ENCODE measurements around the gene IGSF5.

IGSF5 gene

DNA sequence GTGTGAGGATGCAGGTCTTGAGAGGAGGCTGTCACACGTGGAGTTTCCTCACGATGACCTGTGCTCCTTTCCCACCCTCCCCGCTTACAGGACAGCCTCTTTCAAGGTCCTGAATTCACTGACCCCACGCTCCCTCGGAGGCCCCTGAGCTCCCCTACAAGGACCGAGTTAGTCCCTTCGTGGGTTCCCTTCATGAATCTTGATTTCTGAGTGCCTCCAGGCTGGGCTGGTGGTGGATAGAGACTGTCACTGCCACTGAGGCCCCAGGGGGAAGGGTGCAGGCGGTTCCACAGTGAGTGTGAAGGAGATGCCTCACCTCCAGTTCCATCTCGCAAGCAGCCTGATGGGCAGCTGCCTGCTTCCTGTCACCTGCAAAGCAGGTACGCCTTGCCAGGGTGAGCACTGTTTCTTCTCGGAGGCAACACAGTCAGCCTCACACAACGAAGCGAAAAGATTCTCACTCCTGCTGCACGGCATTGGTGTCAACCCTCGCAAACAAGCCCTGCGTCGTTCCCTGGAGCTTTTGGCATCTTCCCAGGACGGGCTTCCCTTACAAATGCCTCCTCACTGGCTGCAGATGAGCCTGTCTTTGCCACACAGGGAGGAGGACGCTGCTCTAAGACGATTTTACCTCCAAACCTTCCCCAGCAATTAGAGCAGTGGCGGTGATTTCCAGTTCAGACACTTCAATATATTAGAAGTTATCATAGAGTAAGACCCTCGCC is 95.6 kb downstream of the IGSF5 start:
- Mint-ChIP-seq H3K27ac (no peak overlapping the region), H3K4me1 (no peaks in the 10 kb centered on the region), H3K36me3 (no peaks in the 10 kb centered on the region), H3K4me3 (no peak overlapping the region), H3K9me3 (no peaks in the 10 kb centered on the region), H3K27me3 (peaks cover 3% of the 10 kb centered on the region)

GRCh38 chr21:39842741-39843459 is 97.9 kb downstream of the IGSF5 start:
- peaks cover 3% of the 10 kb centered on the region for H3K27me3 Mint-ChIP-seq
- no peaks in the 10 kb centered on the region for H3K4me1 Mint-ChIP-seq
- H3K36me3 Mint-ChIP-seq, result no peaks in the 10 kb centered on the region
- no peaks in the 10 kb centered on the region for H3K9me3 Mint-ChIP-seq
- H3K27ac Mint-ChIP-seq, result no peak overlapping the region
- H3K4me3 Mint-ChIP-seq, result no peak overlapping the region

DNA sequence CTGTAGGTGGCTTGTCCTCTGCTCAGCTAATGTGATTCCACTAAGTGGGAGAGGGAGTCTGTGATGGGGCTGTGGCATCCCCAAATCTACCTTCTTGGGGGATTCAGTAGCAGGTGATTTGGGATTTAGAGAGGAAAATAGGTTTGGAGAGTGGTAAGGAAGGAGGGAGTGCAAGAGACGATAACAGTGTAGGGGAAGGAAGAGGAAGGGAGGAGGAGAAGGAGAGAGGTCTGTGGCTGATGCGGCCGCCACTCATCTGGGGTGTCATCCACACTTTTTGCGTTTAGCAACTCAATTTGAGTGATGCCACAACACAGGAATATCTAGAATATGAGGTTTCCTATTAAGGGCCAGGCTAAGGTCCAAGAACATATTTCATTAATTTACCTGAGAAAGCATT is 98.5 kb downstream of the IGSF5 start:
- Mint-ChIP-seq H3K4me1 (no peaks in the 10 kb centered on the region), H3K27me3 (peaks cover 3% of the 10 kb centered on the region), H3K36me3 (no peaks in the 10 kb centered on the region), H3K27ac (no peak overlapping the region), H3K4me3 (no peak overlapping the region), H3K9me3 (no peaks in the 10 kb centered on the region)

GRCh38 chr21:39843916-39844315 is 98.9 kb downstream of the IGSF5 start:
- Mint-ChIP-seq H3K4me1 (no peaks in the 10 kb centered on the region), H3K9me3 (no peaks in the 10 kb centered on the region), H3K27me3 (peaks cover 3% of the 10 kb centered on the region), H3K4me3 (no peak overlapping the region), H3K27ac (no peak overlapping the region), H3K36me3 (no peaks in the 10 kb centered on the region)

DNA sequence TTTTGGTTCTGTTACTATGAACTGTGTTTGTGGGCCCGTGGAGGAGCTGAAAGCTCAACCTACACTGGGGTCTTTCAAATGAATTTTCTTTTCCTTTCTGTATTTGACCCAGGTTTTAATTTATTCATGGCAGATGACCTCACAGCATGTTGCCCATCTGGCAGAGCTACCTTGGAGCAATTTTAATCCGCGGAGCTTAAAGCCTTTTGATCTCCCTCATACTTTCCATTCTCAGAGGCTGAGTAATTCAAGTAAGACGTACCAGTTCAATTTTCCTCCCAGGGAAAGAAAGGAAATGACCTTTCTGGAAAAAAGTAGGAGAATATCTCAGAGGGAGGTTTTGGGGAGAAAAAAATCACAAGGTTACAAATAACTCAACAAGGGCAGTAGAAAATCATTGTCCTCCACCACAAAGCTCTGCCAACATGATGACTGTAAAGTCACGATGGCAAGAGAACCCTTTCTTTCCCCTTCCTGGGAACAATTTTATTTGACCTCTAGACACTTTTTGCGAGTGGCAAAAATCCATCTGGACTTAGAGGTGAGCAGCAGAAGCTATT is 100.7 kb downstream of the IGSF5 start:
- peaks cover 3% of the 10 kb centered on the region for H3K27me3 Mint-ChIP-seq
- H3K4me1 Mint-ChIP-seq, result no peaks in the 10 kb centered on the region
- H3K36me3 Mint-ChIP-seq, result no peaks in the 10 kb centered on the region
- H3K4me3 Mint-ChIP-seq, result no peak overlapping the region
- no peaks in the 10 kb centered on the region for H3K9me3 Mint-ChIP-seq
- no peak overlapping the region for H3K27ac Mint-ChIP-seq

- H3K9me3 Mint-ChIP-seq, result no peaks in the 10 kb centered on the region
- no peak overlapping the region for H3K4me3 Mint-ChIP-seq
- no peak overlapping the region for H3K27ac Mint-ChIP-seq
- H3K27me3 Mint-ChIP-seq, result peaks cover 3% of the 10 kb centered on the region
- no peaks in the 10 kb centered on the region for H3K4me1 Mint-ChIP-seq
- no peaks in the 10 kb centered on the region for H3K36me3 Mint-ChIP-seq
Measured at GRCh38 chr21:39847877-39848276, 102.9 kb downstream of the IGSF5 start.

DNA sequence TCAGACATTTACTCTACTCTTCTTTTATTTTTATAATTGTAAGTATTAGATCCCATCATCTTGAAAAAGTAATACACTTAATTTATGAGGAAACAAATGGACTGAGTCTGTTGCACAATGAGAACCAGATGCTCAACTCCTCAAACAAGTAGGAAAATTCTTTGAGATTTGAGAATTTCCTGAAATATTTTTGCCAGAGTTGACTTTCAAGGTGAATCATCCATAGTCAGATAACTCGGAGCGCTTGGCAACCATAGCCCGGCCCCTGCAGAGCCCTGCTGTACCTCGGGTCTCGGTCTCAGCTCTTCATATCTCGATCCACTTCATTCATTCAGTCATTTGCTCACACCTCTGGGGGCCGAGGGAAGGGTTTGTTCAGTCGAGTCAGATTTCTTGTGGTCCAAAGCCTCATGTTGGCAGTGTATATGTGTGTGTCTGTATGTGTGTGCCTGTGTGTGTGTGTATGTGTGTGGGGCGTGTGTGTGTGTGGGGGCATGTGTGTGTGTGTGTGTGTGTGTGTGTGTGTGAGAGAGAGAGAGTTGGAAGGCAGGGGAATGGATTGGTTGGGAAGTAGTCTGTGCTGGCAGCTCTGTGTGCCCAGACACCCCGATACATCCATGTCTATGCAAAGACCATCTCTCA is 104.2 kb downstream of the IGSF5 start:
- Mint-ChIP-seq H3K27ac (no peak overlapping the region), H3K27me3 (no peaks in the 10 kb centered on the region), H3K4me3 (no peak overlapping the region), H3K4me1 (no peaks in the 10 kb centered on the region), H3K9me3 (peaks cover 3% of the 10 kb centered on the region), H3K36me3 (no peaks in the 10 kb centered on the region)

DNA sequence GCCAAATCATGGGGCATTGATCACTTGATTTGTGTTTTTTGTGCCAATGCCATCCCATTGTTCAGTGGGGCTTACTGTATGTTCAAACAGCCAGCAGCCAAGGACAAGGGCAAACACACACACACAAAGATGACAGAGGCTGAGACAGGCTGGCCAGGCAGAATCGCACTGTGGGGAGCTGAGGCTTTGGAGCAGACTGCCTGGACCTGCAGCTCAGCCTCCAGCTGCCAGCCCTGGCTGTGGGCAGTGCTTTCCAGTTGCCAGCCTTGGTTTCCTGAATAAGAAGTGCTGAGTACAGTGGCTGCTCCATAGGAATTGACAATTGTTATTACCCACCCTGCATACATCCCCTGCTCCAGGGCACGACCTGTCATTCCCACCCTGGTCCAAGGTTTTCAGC is 105.3 kb downstream of the IGSF5 start:
- H3K36me3 Mint-ChIP-seq, result no peaks in the 10 kb centered on the region
- H3K4me3 Mint-ChIP-seq, result no peak overlapping the region
- H3K9me3 Mint-ChIP-seq, result peaks cover 5% of the 10 kb centered on the region
- H3K27me3 Mint-ChIP-seq, result no peaks in the 10 kb centered on the region
- no peaks in the 10 kb centered on the region for H3K4me1 Mint-ChIP-seq
- no peak overlapping the region for H3K27ac Mint-ChIP-seq

- H3K4me3 Mint-ChIP-seq, result no peak overlapping the region
- no peaks in the 10 kb centered on the region for H3K27me3 Mint-ChIP-seq
- peaks cover 9% of the 10 kb centered on the region for H3K9me3 Mint-ChIP-seq
- no peaks in the 10 kb centered on the region for H3K36me3 Mint-ChIP-seq
- no peak overlapping the region for H3K27ac Mint-ChIP-seq
- H3K4me1 Mint-ChIP-seq, result no peaks in the 10 kb centered on the region
Measured at GRCh38 chr21:39851002-39851618, 106.1 kb downstream of the IGSF5 start.

Data from activated naive CD4-positive, alpha-beta T cell treated with anti-CD3 and anti-CD28 coated beads, Interleukin-2, amount 50 U/mL, for 24 hours (primary cell).